NCI-H2029 (cell line): ENCODE results near the gene PPP2R2B.
A peak's percentile ranks its signal among the peaks of the same experiment; 100 is the strongest.

Experiments used
- DNase-seq: peaks from one replicate; lab custom pipeline; 2025; lab: John Stamatoyannopoulos, UW

Gene PPP2R2B

GRCh38 chr5:146888351-146888978 is 9.9 kb upstream of the PPP2R2B start:
- no peak for DNase-seq

GRCh38 chr5:146884066-146884626 is 5.6 kb upstream of the PPP2R2B start:
- DNase-seq = no peak

GRCh38 chr5:146883511-146883910 is 5.0 kb upstream of the PPP2R2B start:
- DNase-seq = no peak

- no peak for DNase-seq
These were observed 2.4 kb upstream of the PPP2R2B start for GRCh38 chr5:146880966-146881365.

GRCh38 chr5:146877783-146878475 is 628 bp downstream of the PPP2R2B start:
- peak; percentile 48 for DNase-seq

GRCh38 chr5:146877178-146877681 is 1.3 kb downstream of the PPP2R2B start:
- DNase-seq = no peak

- DNase-seq = peak; percentile 25
These were observed 5.2 kb downstream of the PPP2R2B start for GRCh38 chr5:146873186-146873917.

- DNase-seq = no peak
These were observed 6.4 kb downstream of the PPP2R2B start for GRCh38 chr5:146872188-146872587.

GRCh38 chr5:146867996-146868708 is 10.4 kb downstream of the PPP2R2B start:
- DNase-seq = no peak

GRCh38 chr5:146866263-146866662 is 12.3 kb downstream of the PPP2R2B start:
- DNase-seq = no peak

GRCh38 chr5:146862641-146863040 is 15.9 kb downstream of the PPP2R2B start:
- no peak for DNase-seq

- DNase-seq = no peak
These were observed 18.2 kb downstream of the PPP2R2B start for GRCh38 chr5:146860213-146860893.

- no peak for DNase-seq
These were observed 26.5 kb downstream of the PPP2R2B start for GRCh38 chr5:146852089-146852488.

- peak; percentile 84 for DNase-seq
These were observed 27.4 kb downstream of the PPP2R2B start for GRCh38 chr5:146851133-146851532.

- DNase-seq = no peak
These were observed 28.8 kb downstream of the PPP2R2B start for GRCh38 chr5:146849694-146850303.

- DNase-seq = no peak
These were observed 30.4 kb downstream of the PPP2R2B start for GRCh38 chr5:146848133-146848532.

GRCh38 chr5:146840016-146840415 is 38.5 kb downstream of the PPP2R2B start:
- DNase-seq = no peak

GRCh38 chr5:146836226-146836842 is 42.2 kb downstream of the PPP2R2B start:
- DNase-seq = no peak

- DNase-seq = no peak
These were observed 45.4 kb downstream of the PPP2R2B start for GRCh38 chr5:146832985-146833732.

GRCh38 chr5:146828385-146828784 is 50.2 kb downstream of the PPP2R2B start:
- no peak for DNase-seq
